ENCODE results near the gene IFT57. TPM values are rescaled to one million over a fixed set of nuclear protein-coding genes. Genes with fewer than 3 reads are reported as not detected.

IFT57 gene
- polyA plus RNA-seq, 1 donor from 2014 or later, result 70.7 TPM

GRCh38 chr3:108114423-108115065 is 107.7 kb downstream of the IFT57 start:
- H3K4me2 ChIP-seq (ENCODE audit: low read length), result no peak overlapping the region
- no peaks in the 10 kb centered on the region for H3K79me2 ChIP-seq (replicated peaks; ENCODE audit: insufficient read depth, low read length)
- no peaks in the 10 kb centered on the region for H3K36me3 ChIP-seq (ENCODE audit: insufficient read depth, low read length)
- no peak overlapping the region for H2AFZ ChIP-seq (ENCODE audit: low read depth, low read length)
- H3K4me3 ChIP-seq (ENCODE audit: low read length), result no peak overlapping the region
- H3F3A ChIP-seq (ENCODE audit: insufficient read depth, low read length, poor library complexity, severe bottlenecking), result no peaks in the 10 kb centered on the region
- no peak overlapping the region for H3K27ac ChIP-seq (ENCODE audit: low read length)
- H3K9me2 ChIP-seq (ENCODE audit: insufficient read depth, low read length), result no peaks in the 10 kb centered on the region
- no peaks in the 10 kb centered on the region for H3K9me3 ChIP-seq (ENCODE audit: low read length)
- TF ChIP-seq RAD21 (conservative IDR thresholded peaks at IDR 0.05) (no peak), REST (IDR thresholded peaks at IDR 0.05; ENCODE audit: borderline replicate concordance) (peak; percentile 45)
- H3K9ac ChIP-seq (ENCODE audit: low read length), result no peak overlapping the region
- H4K20me1 ChIP-seq (ENCODE audit: insufficient read depth), result no peaks in the 10 kb centered on the region
- H3K27me3 ChIP-seq (ENCODE audit: insufficient read depth, low read depth, low read length), result no peaks in the 10 kb centered on the region

- Histone ChIP-seq H4K20me1 (ENCODE audit: insufficient read depth) (no peaks in the 10 kb centered on the region), H3K9me2 (ENCODE audit: insufficient read depth, low read length) (no peaks in the 10 kb centered on the region), H2AFZ (ENCODE audit: low read depth, low read length) (no peak overlapping the region), H3K4me3 (ENCODE audit: low read length) (no peak overlapping the region), H3K9me3 (ENCODE audit: low read length) (no peaks in the 10 kb centered on the region), H3K79me2 (replicated peaks; ENCODE audit: insufficient read depth, low read length) (no peaks in the 10 kb centered on the region), H3K27ac (ENCODE audit: low read length) (no peak overlapping the region), H3K36me3 (ENCODE audit: insufficient read depth, low read length) (no peaks in the 10 kb centered on the region), H3K4me2 (ENCODE audit: low read length) (no peak overlapping the region), H3K9ac (ENCODE audit: low read length) (no peak overlapping the region), H3K27me3 (ENCODE audit: insufficient read depth, low read depth, low read length) (no peaks in the 10 kb centered on the region), H3F3A (ENCODE audit: insufficient read depth, low read length, poor library complexity, severe bottlenecking) (no peaks in the 10 kb centered on the region)
- TF ChIP-seq TAF1 (IDR thresholded peaks at IDR 0.05; ENCODE audit: low read depth), result no peak
- TF ChIP-seq EP300 (conservative IDR thresholded peaks at IDR 0.05; ENCODE audit: poor library complexity, severe bottlenecking), result no peak
- no peak for TF ChIP-seq RAD21 (conservative IDR thresholded peaks at IDR 0.05)
- TF ChIP-seq POLR2AphosphoS5 (IDR thresholded peaks at IDR 0.05), result no peak
- no peak for TF ChIP-seq MXI1 (conservative IDR thresholded peaks at IDR 0.05; ENCODE audit: poor library complexity, severe bottlenecking)
- no peak for TF ChIP-seq REST (IDR thresholded peaks at IDR 0.05; ENCODE audit: borderline replicate concordance)
- no peak for TF ChIP-seq SMC3 (conservative IDR thresholded peaks at IDR 0.05; ENCODE audit: poor library complexity)
- TF ChIP-seq CTCF (IDR thresholded peaks at IDR 0.05; ENCODE audit: poor library complexity, severe bottlenecking), result no peak
- no peak for TF ChIP-seq EZH2 (IDR thresholded peaks at IDR 0.05; ENCODE audit: borderline replicate concordance, insufficient read depth, low read length, poor library complexity, severe bottlenecking)
These were observed 108.2 kb downstream of the IFT57 start for GRCh38 chr3:108113975-108114374.

Data from neural cell (in vitro differentiated cells).